ENCODE results near the gene WDR91.

Gene WDR91

DNA sequence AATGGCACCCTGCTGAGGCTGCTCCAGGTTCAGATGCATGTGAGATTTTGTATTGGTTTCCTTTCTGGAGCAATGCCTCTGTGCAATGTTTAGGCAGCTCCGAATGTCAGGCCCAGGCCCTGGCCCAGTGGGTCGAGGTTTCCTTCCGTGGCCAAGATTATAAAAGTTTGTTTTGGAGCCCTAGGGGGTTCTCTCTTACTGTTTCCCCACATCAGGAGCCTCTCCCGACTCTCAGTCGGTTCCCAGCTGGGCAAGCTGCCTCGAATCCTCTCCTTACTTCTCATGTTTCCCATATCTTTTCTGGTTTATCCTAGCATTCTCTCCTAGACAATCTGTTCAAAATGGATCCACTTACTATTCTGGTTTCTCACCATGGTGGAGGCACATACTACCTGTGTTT is 52.5 kb downstream of the WDR91 start:
- no peak for DNase-seq

DNA sequence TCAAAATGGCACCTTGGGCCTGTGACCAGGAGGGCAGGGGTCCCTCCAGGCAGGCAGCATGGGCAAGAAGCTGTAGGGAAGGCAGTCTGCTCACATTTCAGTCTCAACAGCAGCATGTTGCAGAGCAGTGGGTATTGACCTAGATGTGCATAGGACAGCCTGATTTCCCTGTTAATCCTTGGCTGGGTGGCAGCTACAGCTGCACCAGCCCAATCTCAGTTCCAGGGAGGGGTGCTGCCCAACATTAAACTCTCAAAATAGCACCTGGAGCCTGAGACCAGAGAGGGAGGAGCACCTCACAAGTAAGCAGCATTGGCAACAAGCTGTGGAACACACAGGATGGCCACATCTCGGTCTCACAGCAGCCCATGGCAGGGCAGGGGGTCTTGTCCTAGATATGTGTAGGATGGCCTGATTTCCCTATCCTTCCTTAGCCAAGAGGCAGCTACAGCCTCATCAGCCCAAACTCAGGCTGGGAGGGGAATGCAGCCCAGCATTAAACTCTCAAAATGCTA is 53.1 kb downstream of the WDR91 start:
- no peak for DNase-seq

DNA sequence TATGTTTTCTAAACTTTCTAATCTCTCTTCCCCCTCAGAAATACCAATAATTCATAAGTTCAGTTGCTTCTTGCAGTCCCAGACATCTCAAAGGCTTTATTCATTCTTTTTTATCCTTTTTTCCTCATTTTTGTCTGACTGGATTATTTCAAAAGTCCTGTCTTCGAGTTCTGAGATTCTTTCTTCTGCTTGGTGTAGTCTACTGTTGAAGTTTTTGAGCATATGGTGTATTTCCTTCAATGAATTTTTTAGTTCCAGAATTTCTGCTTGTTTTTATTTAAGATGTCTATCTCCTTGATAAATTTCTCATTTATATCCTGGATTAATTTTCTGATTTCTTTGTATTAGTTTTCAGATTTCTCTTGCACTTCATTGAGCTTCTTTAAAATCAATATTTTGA is 55.0 kb downstream of the WDR91 start:
- no peak for DNase-seq

DNA sequence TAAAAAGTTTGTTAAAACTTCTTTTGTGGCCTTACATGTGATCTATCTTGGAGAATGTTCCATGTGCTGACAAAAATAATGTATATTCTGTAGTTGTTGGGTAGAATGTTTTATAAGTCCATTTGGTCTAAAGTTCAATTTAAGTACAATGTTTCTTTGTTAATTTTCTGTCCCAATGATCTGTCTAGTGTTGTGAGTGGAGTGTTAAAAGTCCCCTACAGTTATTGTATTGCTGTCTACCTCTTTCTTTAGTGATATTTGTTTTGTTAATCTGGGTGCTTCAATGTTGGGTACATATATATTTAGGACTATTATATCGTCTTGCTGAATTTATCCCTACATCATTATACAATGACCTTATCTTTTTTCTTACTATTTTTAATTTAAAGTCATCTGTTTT is 56.6 kb downstream of the WDR91 start:
- no peak for DNase-seq

DNA sequence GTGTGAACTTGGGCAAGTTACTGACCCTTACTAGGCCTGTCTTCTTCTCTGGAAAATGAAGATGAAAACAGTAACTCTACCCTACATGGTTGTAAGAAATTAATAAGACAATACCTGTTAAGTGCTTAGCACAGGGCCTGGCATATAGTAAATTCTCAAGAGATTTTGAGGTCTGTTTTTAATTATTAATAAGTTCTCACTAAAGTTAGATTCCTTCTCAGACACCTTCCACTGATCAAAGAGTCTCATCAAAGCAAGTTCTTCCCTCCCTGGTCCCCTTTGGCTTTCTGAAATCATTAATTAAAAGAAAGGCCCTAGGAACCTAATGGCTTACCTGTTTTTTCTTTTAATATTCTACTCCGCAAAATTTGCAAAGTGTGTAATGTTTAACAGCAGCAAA is 58.9 kb downstream of the WDR91 start:
- no peak for DNase-seq

DNA sequence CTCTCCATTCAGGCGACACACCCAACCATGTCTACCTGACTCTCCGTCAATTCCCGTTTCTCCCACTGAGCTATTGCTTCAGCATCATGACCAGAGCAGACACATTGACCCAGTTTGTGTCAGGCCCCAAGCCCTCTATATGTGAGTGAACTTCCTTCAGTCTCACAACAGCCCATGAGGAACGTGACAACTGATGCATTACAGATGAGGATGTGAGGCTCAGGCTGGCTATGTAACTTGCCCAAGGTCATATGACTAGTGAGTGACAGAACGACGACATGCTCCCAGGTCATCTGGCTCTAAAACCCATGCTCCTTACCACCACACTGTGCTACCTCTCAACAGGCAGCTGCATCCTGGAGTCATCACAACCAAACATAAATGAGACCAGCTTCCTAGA is 59.8 kb downstream of the WDR91 start:
- no peak for DNase-seq

DNA sequence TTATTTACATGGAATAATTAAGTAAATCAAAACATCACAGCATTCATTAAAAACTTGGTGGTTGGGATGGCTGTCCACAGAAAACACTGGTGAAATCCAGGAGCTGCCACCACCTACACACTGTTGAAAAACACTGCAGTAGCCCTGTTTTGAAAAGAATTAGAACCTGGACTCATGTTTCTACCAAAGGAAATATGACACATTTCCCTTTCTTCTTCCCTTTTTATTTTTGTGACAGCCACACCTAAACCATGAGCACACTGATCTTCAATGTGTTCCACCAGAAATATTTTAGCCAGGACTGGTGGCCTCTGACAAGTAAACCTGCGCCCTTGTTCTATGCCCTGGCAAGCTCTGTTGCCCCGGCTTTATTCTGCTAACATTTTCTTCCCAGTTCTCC is 60.2 kb downstream of the WDR91 start:
- DNase-seq: no peak

DNA sequence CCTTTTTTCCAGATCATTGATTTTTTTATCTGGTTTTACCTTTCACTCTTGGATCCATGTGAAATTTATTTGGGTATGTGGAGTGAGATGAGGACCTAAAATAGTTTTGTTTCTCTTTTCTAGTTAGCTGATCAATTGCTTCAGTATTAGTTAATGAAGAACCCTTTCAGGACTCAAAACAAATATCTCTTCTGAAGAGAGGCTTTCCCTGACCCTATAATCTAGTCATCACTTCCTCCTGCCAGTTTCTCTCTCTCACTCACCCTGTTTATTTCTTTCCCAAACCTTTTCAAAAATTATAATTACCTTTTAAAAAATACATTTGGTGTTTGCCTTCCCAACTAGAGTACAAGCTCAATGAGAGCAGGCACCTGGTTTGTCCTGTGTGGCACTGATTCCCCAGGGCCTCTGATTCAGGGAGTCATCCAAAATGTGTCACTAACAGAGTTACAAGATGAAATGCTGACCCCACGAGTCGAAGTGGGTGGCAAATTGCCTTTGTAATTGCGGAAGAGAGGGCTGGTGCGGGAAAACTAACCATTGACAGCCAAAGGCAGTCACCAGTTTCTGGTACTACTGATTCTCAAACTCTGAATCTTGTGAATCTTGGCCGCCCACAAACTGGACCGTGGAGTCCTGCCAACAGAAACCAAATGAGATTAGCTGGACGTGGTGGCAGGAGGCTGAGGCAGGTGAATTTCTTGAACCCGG is 61.1 kb downstream of the WDR91 start:
- DNase-seq: no peak

DNA sequence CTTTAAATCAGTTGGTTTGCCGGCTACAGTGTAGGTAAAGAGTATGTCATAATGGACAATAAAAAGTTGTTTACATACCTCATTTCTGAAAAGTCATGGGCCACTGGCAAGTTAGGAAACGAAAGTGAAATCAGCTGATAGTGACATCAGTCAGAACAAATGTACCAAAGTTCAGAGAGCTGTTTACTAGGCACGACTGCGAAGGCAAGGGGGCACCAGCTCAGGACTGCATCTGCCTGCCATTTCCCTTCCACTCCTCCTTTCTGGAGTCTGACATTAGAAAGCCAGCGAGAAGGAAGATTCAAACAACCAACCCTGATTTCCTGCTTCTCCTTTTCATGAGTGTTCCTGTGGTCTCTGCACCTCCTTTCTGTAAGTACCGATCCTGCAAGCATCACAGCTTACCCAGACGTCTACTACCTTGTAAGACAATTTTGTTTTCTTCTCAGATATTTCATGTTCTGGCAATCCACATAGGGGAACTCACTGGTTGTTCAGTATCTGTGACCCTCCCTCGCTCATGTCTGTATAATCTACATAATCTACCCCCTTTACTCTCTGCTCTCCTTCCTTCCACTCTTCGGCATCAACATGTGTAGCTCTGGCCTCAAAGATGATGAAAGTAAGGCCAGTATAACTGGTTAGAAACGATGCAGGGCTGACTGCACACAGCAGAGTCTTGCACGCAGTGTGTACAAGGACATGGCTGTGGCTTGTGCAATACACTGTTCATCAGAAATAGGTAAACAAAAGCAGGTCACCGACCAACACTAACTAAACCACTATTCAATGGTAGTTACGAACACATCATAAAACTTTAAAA is 63.2 kb downstream of the WDR91 start, which contains the start of gene TMEM140:
Gene TMEM140, plus strand, starts transcription at position 174 of the 823 bp plus-strand sequence. CDS start 16,370 bp downstream, outside the sequence.
- no peak for DNase-seq

DNA sequence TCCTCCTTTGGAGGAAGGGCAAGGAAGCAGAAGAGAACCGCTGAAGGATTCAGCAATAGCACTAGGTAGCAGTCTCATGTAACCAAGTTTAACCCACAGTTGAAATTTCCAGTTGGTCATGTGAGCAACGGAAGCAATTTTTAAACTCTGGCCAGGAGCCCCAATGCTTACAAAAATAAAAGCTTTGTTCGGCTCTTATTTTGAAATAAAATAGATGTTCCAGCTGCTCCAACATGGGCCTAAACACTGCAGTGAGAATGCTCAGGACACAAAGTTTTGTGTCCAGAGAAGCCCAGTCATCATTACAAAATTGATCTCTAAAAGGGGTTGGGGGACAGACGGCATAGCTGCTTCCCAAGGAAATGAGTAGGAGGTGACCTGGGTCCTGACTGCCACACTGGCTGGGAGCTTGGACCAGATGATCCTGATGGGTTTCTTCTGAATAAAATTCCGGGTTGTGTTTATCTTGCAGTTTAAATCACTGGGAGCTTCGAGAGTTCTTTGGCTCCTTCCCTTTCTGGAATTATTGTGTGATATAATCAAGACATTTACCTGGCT is 63.9 kb downstream of the WDR91 start:
- no peak for DNase-seq

DNA sequence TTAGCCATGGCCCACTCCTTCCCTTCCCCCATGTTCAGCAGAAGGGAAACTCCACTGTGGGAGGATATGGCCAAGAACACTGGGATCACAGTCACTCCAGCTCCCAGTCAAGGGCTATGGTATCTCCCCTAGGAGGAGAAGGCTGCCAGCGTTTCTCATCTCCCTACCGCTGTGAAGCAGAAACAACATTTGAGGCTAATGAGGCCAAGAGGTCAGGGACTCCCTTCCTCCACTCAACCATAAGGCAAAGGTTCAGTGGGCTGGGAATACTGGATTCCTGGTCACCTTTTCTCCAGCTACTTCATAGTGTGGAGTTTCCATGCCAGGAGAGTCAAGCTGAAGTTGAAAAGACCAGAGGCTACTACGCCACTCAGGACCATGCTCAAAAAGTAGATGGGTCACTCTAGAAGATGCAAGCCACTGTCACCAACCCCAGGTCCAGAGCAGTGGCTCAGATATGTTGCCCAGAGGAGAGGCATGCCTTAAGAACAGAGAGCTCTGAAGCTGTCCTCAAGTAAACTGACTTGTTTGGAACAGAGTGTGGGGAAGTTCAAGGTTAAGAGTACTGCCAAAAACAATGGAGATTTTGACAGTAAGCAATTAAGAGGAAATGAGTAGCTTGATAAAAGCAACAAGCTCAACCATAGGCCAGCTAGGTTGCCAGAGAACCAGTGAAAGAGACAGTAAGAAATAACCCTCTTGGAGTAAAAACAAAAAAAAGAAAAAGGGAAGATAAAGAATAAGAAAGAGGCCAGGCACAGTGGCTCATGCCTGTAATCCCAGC is 67.2 kb downstream of the WDR91 start:
- no peak for DNase-seq
